ENCODE data around the gene DCAF16.

DNA sequence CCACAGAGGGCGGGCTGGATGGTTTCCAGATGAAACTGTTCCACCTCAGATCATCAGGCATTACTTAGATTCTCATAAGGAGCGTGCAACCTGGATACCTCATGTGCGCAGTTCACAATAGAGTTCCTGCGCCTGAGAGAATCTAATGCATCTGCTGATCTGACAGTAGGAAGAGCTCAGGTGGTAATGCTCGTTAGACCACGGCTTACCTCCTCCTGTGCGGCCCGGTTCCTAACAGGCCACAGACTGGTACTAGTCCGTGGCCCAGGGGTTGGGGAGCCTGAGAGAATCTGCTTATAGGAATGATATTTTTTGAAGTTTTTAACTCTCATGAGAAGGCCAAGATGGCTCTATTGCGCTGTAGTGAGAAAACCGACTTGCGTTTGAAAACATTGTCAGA, 5.6 kb upstream of the DCAF16 start:
- no peak for TF ChIP-seq ZNF132 (tag by site-specific recombination; IDR thresholded peaks at IDR 0.05; ENCODE audit: borderline replicate concordance)
- TF ChIP-seq CTCF (tag by site-specific recombination; IDR thresholded peaks at IDR 0.05): no peak
- no peak for TF ChIP-seq ZSCAN30 (tag by site-specific recombination; IDR thresholded peaks at IDR 0.05)
- TF ChIP-seq ZNF335 (tag by site-specific recombination; conservative IDR thresholded peaks at IDR 0.05): no peak
- TF ChIP-seq ZNF350 (tag by site-specific recombination; IDR thresholded peaks at IDR 0.05): no peak
- no peak for TF ChIP-seq ZNF76 (tag by site-specific recombination; IDR thresholded peaks at IDR 0.05; ENCODE audit: borderline replicate concordance, low read depth)
- TF ChIP-seq ZFP3 (tag by site-specific recombination; IDR thresholded peaks at IDR 0.05; ENCODE audit: low read depth): no peak
- TF ChIP-seq ZNF501 (tag by site-specific recombination; IDR thresholded peaks at IDR 0.05): no peak
- no peak for TF ChIP-seq BCL11A (tag by site-specific recombination; IDR thresholded peaks at IDR 0.05; ENCODE audit: low read depth)
- TF ChIP-seq, protein P1, sequence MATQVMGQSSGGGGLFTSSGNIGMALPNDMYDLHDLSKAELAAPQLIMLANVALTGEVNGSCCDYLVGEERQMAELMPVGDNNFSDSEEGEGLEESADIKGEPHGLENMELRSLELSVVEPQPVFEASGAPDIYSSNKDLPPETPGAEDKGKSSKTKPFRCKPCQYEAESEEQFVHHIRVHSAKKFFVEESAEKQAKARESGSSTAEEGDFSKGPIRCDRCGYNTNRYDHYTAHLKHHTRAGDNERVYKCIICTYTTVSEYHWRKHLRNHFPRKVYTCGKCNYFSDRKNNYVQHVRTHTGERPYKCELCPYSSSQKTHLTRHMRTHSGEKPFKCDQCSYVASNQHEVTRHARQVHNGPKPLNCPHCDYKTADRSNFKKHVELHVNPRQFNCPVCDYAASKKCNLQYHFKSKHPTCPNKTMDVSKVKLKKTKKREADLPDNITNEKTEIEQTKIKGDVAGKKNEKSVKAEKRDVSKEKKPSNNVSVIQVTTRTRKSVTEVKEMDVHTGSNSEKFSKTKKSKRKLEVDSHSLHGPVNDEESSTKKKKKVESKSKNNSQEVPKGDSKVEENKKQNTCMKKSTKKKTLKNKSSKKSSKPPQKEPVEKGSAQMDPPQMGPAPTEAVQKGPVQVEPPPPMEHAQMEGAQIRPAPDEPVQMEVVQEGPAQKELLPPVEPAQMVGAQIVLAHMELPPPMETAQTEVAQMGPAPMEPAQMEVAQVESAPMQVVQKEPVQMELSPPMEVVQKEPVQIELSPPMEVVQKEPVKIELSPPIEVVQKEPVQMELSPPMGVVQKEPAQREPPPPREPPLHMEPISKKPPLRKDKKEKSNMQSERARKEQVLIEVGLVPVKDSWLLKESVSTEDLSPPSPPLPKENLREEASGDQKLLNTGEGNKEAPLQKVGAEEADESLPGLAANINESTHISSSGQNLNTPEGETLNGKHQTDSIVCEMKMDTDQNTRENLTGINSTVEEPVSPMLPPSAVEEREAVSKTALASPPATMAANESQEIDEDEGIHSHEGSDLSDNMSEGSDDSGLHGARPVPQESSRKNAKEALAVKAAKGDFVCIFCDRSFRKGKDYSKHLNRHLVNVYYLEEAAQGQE (tag by site-specific recombination; IDR thresholded peaks at IDR 0.05): no peak
- no peak for TF ChIP-seq ZNF239 (tag by site-specific recombination; IDR thresholded peaks at IDR 0.05)
- TF ChIP-seq KLF9 (tag by site-specific recombination; IDR thresholded peaks at IDR 0.05; ENCODE audit: low read depth): no peak
- no peak for TF ChIP-seq SP3 (tag by site-specific recombination; IDR thresholded peaks at IDR 0.05)
- TF ChIP-seq EGR2 (tag by site-specific recombination; IDR thresholded peaks at IDR 0.05; ENCODE audit: low read depth): no peak
